ENCODE data around the gene AOPEP.
A peak's percentile ranks its signal among the peaks of the same experiment; 100 is the strongest.
"Not testable (repeated sequence)": the region's sequence is repeated elsewhere in the genome, so short reads cannot be mapped to it uniquely, and the experiment has no call there.

The AOPEP gene

GRCh38 chr9:94827584-94828304 is 101.2 kb downstream of the AOPEP start:
- H3K4me1 ChIP-seq (ENCODE audit: control insufficient read depth, insufficient read depth, low read length) = no peaks in the 10 kb centered on the region
- no peak overlapping the region for H3K4me3 ChIP-seq (ENCODE audit: low read depth, low read length)
- CTCF ChIA-PET = no interaction called here
- no peaks in the 10 kb centered on the region for H3K9me3 ChIP-seq (ENCODE audit: control insufficient read depth, insufficient read depth, low read depth, low read length)
- no peak overlapping the region for H3K27ac ChIP-seq (ENCODE audit: extremely low read depth, low read depth, low read length)
- POLR2A ChIA-PET = no interaction called here
- H3K36me3 ChIP-seq (ENCODE audit: control insufficient read depth in 2 of 2, insufficient read depth in 1 of 2, low read length in 2 of 2) = peaks cover 0 to 3% of the 10 kb centered on the region in 2 experiments; a peak in 1 of 3 replicates
- TF ChIP-seq KLF1 (tag by site-specific recombination; IDR thresholded peaks at IDR 0.05) (peak; percentile 33; the same call in 1 of the 2 replicates), ZNF302 (tag by site-specific recombination; IDR thresholded peaks at IDR 0.05; ENCODE audit: low read depth) (no peak), ZNF341 (tag by site-specific recombination; IDR thresholded peaks at IDR 0.05; ENCODE audit: low read depth) (no peak), PRDM1 (tag by site-specific recombination; IDR thresholded peaks at IDR 0.05) (no peak), KLF16 (tag by site-specific recombination; IDR thresholded peaks at IDR 0.05) (no peak), ZNF10 (tag by site-specific recombination; IDR thresholded peaks at IDR 0.05) (no peak), ZNF335 (tag by site-specific recombination; conservative IDR thresholded peaks at IDR 0.05) (0 out of 2 replicates have a peak, but pooled peaks have one; percentile 12), ZNF354C (tag by site-specific recombination; IDR thresholded peaks at IDR 0.05; ENCODE audit: borderline replicate concordance, low read depth) (no peak)

GRCh38 chr9:94829380-94830070 is 103.0 kb downstream of the AOPEP start:
- Histone ChIP-seq H3K36me3 (ENCODE audit: control insufficient read depth in 2 of 2, insufficient read depth in 1 of 2, low read length in 2 of 2) (peaks cover 0 to 3% of the 10 kb centered on the region in 2 experiments; a peak in 1 of 3 replicates), H3K27ac (ENCODE audit: extremely low read depth, low read depth, low read length) (no peak overlapping the region), H3K4me1 (ENCODE audit: control insufficient read depth, insufficient read depth, low read length) (no peaks in the 10 kb centered on the region), H3K4me3 (ENCODE audit: low read depth, low read length) (no peak overlapping the region), H3K9me3 (ENCODE audit: control insufficient read depth, insufficient read depth, low read depth, low read length) (no peaks in the 10 kb centered on the region)
- ChIA-PET CTCF (interaction anchor here (0.6 kb wide), 1 partner anchor 20 kb away, joined by 3 read pairs; no protein-coding TSS in a partner anchor), POLR2A (no interaction called here)
- TF ChIP-seq ZNF776 (tag by site-specific recombination; IDR thresholded peaks at IDR 0.05; ENCODE audit: borderline replicate concordance) (no peak), ZNF184 (tag by site-specific recombination; IDR thresholded peaks at IDR 0.05) (no peak)

- ChIA-PET POLR2A (interaction anchor here (0.6 kb wide), 1 partner anchor 37 kb away, joined by 4 read pairs; no protein-coding TSS in a partner anchor), CTCF (interaction anchor here (0.6 kb wide), 1 partner anchor 20 kb away, joined by 3 read pairs; no protein-coding TSS in a partner anchor)
Measured at GRCh38 chr9:94830071-94830604, 103.6 kb downstream of the AOPEP start.

GRCh38 chr9:94833802-94834201 is 107.3 kb downstream of the AOPEP start:
- Histone ChIP-seq H3K27ac (ENCODE audit: extremely low read depth, low read depth, low read length) (no peak overlapping the region), H3K36me3 (ENCODE audit: control insufficient read depth in 2 of 2, insufficient read depth in 1 of 2, low read length in 2 of 2) (no peaks in the 10 kb centered on the region), H3K9me3 (ENCODE audit: control insufficient read depth, insufficient read depth, low read depth, low read length) (no peaks in the 10 kb centered on the region), H3K4me3 (ENCODE audit: low read depth, low read length) (no peak overlapping the region), H3K4me1 (ENCODE audit: control insufficient read depth, insufficient read depth, low read length) (no peaks in the 10 kb centered on the region)
- ChIA-PET CTCF (no interaction called here), POLR2A (interaction anchor here (0.6 kb wide), 1 partner anchor 11 kb away, joined by 3 read pairs; no protein-coding TSS in a partner anchor)
- no peak for TF ChIP-seq PRDM4 (tag by site-specific recombination; IDR thresholded peaks at IDR 0.05)
- TF ChIP-seq HOXA7 (CRISPR knock-in tag; IDR thresholded peaks at IDR 0.05; ENCODE audit: borderline replicate concordance) = no peak
- TF ChIP-seq MEIS1 (CRISPR knock-in tag; IDR thresholded peaks at IDR 0.05; ENCODE audit: borderline replicate concordance) = no peak
- TF ChIP-seq ZNF335 (tag by site-specific recombination; conservative IDR thresholded peaks at IDR 0.05) = no peak
- TF ChIP-seq ZNF426 (tag by site-specific recombination; IDR thresholded peaks at IDR 0.05) = no peak
- TF ChIP-seq ZNF548 (tag by site-specific recombination; IDR thresholded peaks at IDR 0.05) = no peak
- TF ChIP-seq ZNF16 (tag by site-specific recombination; IDR thresholded peaks at IDR 0.05; ENCODE audit: low read depth) = no peak
- TF ChIP-seq EGR2 (tag by site-specific recombination; IDR thresholded peaks at IDR 0.05; ENCODE audit: low read depth) = no peak
- TF ChIP-seq ZNF560 (tag by site-specific recombination; IDR thresholded peaks at IDR 0.05; ENCODE audit: borderline replicate concordance) = no peak
- no peak for TF ChIP-seq ZNF600 (tag by site-specific recombination; IDR thresholded peaks at IDR 0.05)
- TF ChIP-seq ZNF530 (tag by site-specific recombination; IDR thresholded peaks at IDR 0.05; ENCODE audit: low read depth) = no peak

More at GRCh38 chr9:94830071-94830604, 103.6 kb downstream of the AOPEP start:
- H3K9me3 ChIP-seq (ENCODE audit: control insufficient read depth, insufficient read depth, low read depth, low read length); H3K4me1 ChIP-seq (ENCODE audit: control insufficient read depth, insufficient read depth, low read length); H3K4me3 ChIP-seq (ENCODE audit: low read depth, low read length); H3K36me3 ChIP-seq (ENCODE audit: control insufficient read depth in 2 of 2, insufficient read depth in 1 of 2, low read length in 2 of 2); H3K27ac ChIP-seq (ENCODE audit: extremely low read depth, low read depth, low read length): not testable (repeated sequence)

Measured in HEK293 (cell line).